Testis (tissue), 3 donors: ENCODE measurements around the gene PMEPA1. TPM values are rescaled to one million over a fixed set of nuclear protein-coding genes. Genes with fewer than 3 reads are reported as not detected.

Experiments used
- DNase-seq: peaks from one replicate; pipeline ENCODE4 v3.0.0-alpha.2; 2019
- H3K27ac ChIP-seq, 2 donors: fragments of 200-600 bp; sonication (generic); one replicate each; pipeline ENCODE4 v1.5.1; 2019
- H3K27me3 ChIP-seq: fragments of 200-600 bp; sonication (generic); one replicate; pipeline ENCODE4 v1.5.1; 2019
- H3K36me3 ChIP-seq: fragments of 200-600 bp; sonication (generic); one replicate; pipeline ENCODE4 v1.5.1; 2017; ENCODE audit warnings: low read depth; ENCODE audit errors: missing control alignments
- H3K4me1 ChIP-seq: fragments of 200-600 bp; sonication (generic); one replicate; pipeline ENCODE4 v1.5.1; 2019
- H3K4me3 ChIP-seq, 2 donors: fragments of 200-600 bp; sonication (generic); one replicate each; pipeline ENCODE4 v1.5.1; 2017 to 2019
- H3K9me3 ChIP-seq: fragments of 200-600 bp; sonication (generic); one replicate; pipeline ENCODE4 v1.5.1; 2017
- POLR2A ChIP-seq: fragments of 450-650 bp; IDR thresholded peaks from one replicate; pipeline ENCODE4 v1.6.1; 2017; ENCODE audit warnings: antibody characterized with exemption, mild to moderate bottlenecking, moderate library complexity
- WGBS, 2 donors: methylation state at CpG; one replicate each; pipeline ENCODE4 v1.1.5; 2018; 5-methylcytosine and 5-hydroxymethylcytosine counted together
- intact Hi-C: fragments of 100-400 bp; cut with DNase I; formaldehyde crosslinking; loops from one replicate; pipeline ENCODE4 v1.15.1; 2023; ENCODE audit warnings: low total_unique reads
- polyA plus RNA-seq: library from polyadenylated mRNA; stranded (reverse); fragments of 350-450 nt; fragmentation: Illumina TruSeq; extraction: RNeasy Lipid Tissue Mini Kit (QIAGEN cat#74804); gene quantifications from one replicate; pipeline ENCODE4 v1.2.3, GENCODE V29; 2014; ENCODE audit warnings: low read depth, low replicate concordance; ENCODE audit not compliant: insufficient read depth
- total RNA-seq, 2 donors: library from RNA; depleted of rRNA; stranded (reverse); fragments of >200 nt; gene quantifications; one replicate each; pipeline ENCODE4 v1.2.3, GENCODE V29; 2016
- TF ChIP-seq, protein P1 (sequence below), 3 experiments: fragments of 450-650 bp in 2 of 3; fragments of 200-600 bp in 1 of 3; sonication (generic) in 1 of 3; IDR thresholded peaks; one replicate each; pipeline ENCODE4 v1.5.1; 2016 to 2019; ENCODE audit warnings: antibody characterized with exemption in 3 of 3, mild to moderate bottlenecking in 2 of 3, moderate library complexity in 1 of 3

The PMEPA1 gene
- total and polyA plus RNA-seq, 3 donors from 2014 or later, result 8.1 to 16.8 (median 12.1) TPM

- Histone ChIP-seq H3K4me1 (no peaks in the 10 kb centered on the region), H3K4me3 (no peak overlapping the region), H3K27ac (no peak overlapping the region), H3K27me3 (no peaks in the 10 kb centered on the region), H3K36me3 (no peaks in the 10 kb centered on the region), H3K9me3 (no peaks in the 10 kb centered on the region)
- DNase-seq, result no peak
- WGBS, 2 donors, result 89 to 96% methylated on average over 8 to 11 of the region's 11 CpGs
- TF ChIP-seq, protein P1, sequence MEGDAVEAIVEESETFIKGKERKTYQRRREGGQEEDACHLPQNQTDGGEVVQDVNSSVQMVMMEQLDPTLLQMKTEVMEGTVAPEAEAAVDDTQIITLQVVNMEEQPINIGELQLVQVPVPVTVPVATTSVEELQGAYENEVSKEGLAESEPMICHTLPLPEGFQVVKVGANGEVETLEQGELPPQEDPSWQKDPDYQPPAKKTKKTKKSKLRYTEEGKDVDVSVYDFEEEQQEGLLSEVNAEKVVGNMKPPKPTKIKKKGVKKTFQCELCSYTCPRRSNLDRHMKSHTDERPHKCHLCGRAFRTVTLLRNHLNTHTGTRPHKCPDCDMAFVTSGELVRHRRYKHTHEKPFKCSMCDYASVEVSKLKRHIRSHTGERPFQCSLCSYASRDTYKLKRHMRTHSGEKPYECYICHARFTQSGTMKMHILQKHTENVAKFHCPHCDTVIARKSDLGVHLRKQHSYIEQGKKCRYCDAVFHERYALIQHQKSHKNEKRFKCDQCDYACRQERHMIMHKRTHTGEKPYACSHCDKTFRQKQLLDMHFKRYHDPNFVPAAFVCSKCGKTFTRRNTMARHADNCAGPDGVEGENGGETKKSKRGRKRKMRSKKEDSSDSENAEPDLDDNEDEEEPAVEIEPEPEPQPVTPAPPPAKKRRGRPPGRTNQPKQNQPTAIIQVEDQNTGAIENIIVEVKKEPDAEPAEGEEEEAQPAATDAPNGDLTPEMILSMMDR (IDR thresholded peaks at IDR 0.05), result no peak
- TF ChIP-seq POLR2A, result no peak
- intact Hi-C loops, result loop anchor here (5.0 to 10.0 kb wide), 2 partner anchors 429 to 522 kb away; no protein-coding TSS in a partner anchor
These were observed 54.0 kb downstream of the PMEPA1 start for GRCh38 chr20:57655809-57656155.

DNA sequence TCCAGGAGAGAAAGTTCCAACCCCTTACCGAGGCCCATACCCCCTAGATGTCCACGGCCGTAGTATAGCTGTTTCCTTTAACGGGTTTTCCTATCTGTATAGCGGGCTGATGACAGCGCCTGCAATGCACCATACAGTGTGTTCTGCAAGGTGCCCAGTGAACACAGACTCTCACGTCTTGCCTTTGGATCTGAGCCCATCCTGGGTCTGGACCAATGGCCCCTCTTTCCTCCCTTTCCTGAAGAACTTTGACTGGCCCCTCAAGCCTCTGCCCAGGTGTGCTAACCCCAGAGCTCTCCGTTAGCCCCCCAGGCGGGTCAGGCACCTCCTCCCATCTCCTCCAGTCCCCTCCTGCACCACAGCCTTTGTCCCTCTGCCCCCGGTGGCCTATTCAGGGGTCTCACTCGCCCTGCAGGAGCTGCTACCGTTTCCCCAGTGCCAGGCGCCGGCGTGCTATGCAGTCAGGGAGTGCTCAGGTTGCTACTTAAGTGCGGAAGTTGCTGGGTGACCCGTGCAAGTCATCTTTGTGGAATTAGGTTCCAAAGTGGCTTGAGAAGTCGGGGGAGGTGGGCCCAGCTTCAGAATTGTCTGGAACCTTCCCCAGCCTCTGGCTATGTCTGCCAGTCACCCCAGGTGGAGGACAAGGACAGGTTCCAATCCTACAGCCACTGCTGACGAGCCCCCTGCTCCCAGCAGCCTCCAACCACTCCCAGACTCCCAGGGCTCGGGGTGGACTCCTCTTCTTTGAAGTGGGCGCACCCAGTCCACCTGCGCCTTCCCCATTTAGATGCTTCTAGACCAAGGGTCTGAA is 54.6 kb downstream of the PMEPA1 start:
- Histone ChIP-seq H3K4me3 (no peak overlapping the region), H3K27me3 (no peaks in the 10 kb centered on the region), H3K27ac (no peak overlapping the region), H3K4me1 (no peaks in the 10 kb centered on the region), H3K9me3 (no peaks in the 10 kb centered on the region), H3K36me3 (no peaks in the 10 kb centered on the region)
- WGBS, 2 donors, result 90 to 93% methylated on average over 20 to 22 of the region's 22 CpGs
- peak; percentile 10 for DNase-seq
- intact Hi-C loops, result loop anchor here (5.0 to 10.0 kb wide), 2 partner anchors 430 to 522 kb away; no protein-coding TSS in a partner anchor
- TF ChIP-seq POLR2A, result no peak
- TF ChIP-seq, protein P1 (IDR thresholded peaks at IDR 0.05), result no peak

GRCh38 chr20:57654363-57654997 is 55.3 kb downstream of the PMEPA1 start:
- peak; percentile 59 for DNase-seq
- intact Hi-C loops, result loop anchor here (10.0 kb wide), 1 partner anchor 430 kb away; no protein-coding TSS in a partner anchor
- H3K9me3 ChIP-seq, result no peaks in the 10 kb centered on the region
- H3K27me3 ChIP-seq, result no peaks in the 10 kb centered on the region
- TF ChIP-seq, protein P1 (IDR thresholded peaks at IDR 0.05), result peak; percentile 80 to 88 (median 84)
- TF ChIP-seq POLR2A, result no peak
- 47 to 53% methylated on average over 11 to 12 of the region's 12 CpGs for WGBS, 2 donors
- H3K36me3 ChIP-seq, result no peaks in the 10 kb centered on the region
- no peak overlapping the region for H3K27ac ChIP-seq
- H3K4me1 ChIP-seq, result no peaks in the 10 kb centered on the region
- H3K4me3 ChIP-seq, result no peak overlapping the region

- intact Hi-C loops, result loop anchor here (10.0 kb wide), 1 partner anchor 431 kb away; no protein-coding TSS in a partner anchor
- no peaks in the 10 kb centered on the region for H3K36me3 ChIP-seq
- 67 to 77% methylated on average over 5 of the region's 5 CpGs for WGBS, 2 donors
These were observed 55.9 kb downstream of the PMEPA1 start for GRCh38 chr20:57653910-57654309.

More at GRCh38 chr20:57653910-57654309, 55.9 kb downstream of the PMEPA1 start:
- Histone ChIP-seq H3K9me3 (no peaks in the 10 kb centered on the region), H3K4me1 (no peaks in the 10 kb centered on the region), H3K4me3 (no peak overlapping the region), H3K27me3 (no peaks in the 10 kb centered on the region), H3K27ac (no peak overlapping the region)
- DNase-seq, result no peak
- TF ChIP-seq, protein P1 (IDR thresholded peaks at IDR 0.05), result no peak
- TF ChIP-seq POLR2A, result no peak
